Activated CD4-positive, alpha-beta T cell treated with anti-CD3 and anti-CD28 coated beads, Interleukin-10, Interleukin-2, amounts not matched to agents 100 ng/mL and 50 ng/mL, durations not matched to agents 16 hours and 8 hours (primary cell): ENCODE measurements around the gene NT5C.
A peak's percentile ranks its signal among the peaks of the same experiment; 100 is the strongest.

Experiments used
- DNase-seq: peaks from one replicate; pipeline ENCODE4 v3.0.0-alpha.2; 2020

The NT5C gene

DNA sequence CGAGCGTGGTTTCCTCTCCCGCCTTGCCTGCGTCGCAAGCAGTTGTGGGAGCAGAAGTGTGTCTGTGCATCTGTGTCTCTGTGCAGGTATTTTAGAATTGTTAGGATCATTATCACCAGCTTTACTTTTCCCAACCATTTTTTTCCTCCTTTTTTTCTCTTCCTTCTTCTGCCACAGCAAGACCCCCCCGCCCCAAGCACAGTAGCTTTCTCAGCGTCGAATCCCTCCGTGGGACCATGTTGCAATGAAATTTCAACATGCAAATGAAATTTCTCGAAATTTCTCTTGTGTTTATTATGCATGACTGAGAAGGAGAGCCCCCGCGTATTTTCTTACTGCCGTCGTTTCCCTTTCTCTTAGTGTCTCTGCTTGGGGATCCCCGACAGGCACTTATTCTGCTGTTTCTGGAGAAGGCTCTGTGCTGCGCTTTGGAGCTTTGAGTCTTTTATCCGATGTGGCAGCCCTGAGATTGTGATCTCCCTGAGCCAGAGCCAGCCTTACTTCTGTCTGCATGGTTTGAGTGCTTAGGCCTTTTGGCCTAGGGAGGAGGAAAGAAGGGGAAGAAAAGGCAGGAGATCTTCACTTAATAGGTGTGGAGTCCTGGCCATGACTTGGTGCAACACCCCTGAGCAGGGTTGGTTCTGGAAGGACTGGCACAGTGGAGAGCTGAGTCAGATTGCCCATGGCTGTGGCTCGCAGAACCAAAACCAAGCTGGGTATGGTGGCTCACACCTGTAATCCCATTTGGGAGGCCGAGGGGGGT lies 16.8 kb downstream of the NT5C start:
- peak; percentile 36 for DNase-seq

GRCh38 chr17:75113798-75114551 lies 17.6 kb downstream of the NT5C start:
- DNase-seq = peak; percentile 93

DNA sequence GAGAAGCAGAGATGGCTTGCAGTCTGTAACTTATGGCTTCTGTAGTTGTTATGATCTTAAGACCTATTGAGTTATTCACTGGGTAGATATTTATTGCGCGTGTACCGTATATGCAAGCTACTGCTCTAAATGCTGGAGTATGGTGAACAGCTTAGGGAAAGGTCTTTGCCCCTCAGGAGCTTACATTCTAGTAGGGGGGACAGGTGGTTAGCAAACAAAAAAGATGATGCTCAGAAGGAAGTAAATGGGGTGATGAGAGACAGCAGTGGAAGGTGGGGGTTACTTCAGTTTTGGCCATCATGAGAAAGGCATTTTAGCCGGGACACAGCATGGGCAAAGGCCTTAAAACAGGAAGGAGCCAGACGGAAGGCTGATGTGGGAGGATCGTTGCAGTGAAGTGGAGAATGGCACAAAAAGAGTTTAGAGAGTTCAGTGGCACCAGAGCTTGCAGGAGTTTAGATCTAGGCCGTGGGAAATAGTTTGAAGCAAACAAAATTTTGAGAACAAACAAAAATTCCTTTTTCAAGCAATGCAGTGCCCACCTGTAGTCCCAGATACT lies 19.7 kb downstream of the NT5C start:
- no peak for DNase-seq

GRCh38 chr17:75110234-75110937 lies 21.2 kb downstream of the NT5C start:
- DNase-seq = no peak

- DNase-seq = peak; percentile 95
Observed at GRCh38 chr17:75109407-75110233, 21.9 kb downstream of the NT5C start, which contains the start of gene ARMC7. Gene ARMC7, plus strand, starts transcription at chr17:75109969. Its CDS starts 320 bp downstream, at chr17:75110289.

GRCh38 chr17:75109046-75109406 lies 22.5 kb downstream of the NT5C start:
- DNase-seq = no peak

GRCh38 chr17:75108193-75108592 lies 23.3 kb downstream of the NT5C start:
- no peak for DNase-seq

- DNase-seq = peak; percentile 40
Observed at GRCh38 chr17:75105126-75106080, 26.1 kb downstream of the NT5C start.

GRCh38 chr17:75103601-75104554 lies 27.7 kb downstream of the NT5C start:
- no peak for DNase-seq

- DNase-seq = no peak
Observed at GRCh38 chr17:75102385-75102821, 29.1 kb downstream of the NT5C start.

DNA sequence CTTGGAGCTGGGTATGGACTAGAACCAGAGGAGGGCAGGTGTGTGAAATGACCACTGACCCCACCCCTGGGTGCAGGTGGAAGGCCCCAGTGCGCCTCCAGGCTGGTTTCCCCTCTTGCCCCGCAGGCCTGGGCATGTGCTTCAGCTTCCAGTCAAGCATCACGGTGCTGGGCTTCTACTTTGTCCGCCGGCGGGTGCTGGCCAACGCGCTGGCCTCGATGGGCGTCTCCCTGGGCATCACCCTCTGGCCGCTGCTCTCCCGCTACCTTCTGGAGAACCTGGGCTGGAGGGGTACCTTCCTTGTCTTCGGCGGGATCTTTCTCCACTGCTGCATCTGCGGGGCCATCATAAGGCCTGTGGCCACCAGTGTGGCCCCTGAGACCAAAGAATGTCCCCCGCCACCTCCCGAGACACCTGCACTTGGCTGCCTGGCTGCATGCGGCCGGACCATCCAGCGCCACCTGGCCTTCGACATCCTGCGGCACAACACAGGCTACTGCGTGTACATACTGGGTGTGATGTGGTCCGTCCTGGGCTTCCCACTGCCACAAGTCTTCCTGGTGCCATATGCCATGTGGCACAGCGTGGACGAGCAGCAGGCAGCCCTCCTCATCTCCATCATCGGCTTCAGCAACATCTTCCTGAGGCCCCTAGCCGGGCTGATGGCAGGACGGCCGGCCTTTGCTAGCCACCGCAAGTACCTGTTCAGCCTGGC lies 31.5 kb downstream of the NT5C start:
- DNase-seq = no peak

GRCh38 chr17:75098861-75099260 lies 32.7 kb downstream of the NT5C start:
- DNase-seq = no peak

GRCh38 chr17:75097865-75098264 lies 33.7 kb downstream of the NT5C start:
- no peak for DNase-seq

- DNase-seq = no peak
Observed at GRCh38 chr17:75096082-75096625, 35.4 kb downstream of the NT5C start.

DNA sequence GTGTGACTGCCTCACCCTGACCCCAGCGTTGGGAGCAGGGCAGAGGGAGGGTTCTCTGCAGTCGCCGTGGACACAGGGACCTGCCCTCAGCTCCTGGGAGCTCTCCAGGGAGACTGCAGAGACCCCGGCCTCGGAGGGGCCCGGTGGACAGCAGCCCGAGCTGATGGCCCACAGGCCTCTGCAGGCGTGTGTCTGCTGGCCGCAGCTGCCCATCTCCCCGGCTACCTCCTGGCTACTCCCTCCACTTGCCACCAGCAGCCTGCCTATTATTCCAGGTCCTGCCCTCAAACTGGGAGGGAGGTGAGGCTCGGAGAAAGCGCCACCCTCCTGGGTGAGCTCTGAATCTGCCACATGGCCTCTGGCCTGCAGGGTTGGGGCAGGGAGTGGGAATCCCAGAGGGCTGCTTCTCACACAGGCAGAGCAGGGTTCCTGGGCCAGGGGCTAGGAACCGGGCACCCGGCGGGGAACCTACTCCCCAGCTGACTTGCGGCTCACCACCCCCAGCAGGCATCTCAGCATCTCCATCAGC lies 36.6 kb downstream of the NT5C start:
- no peak for DNase-seq

GRCh38 chr17:75093548-75094158 lies 37.9 kb downstream of the NT5C start:
- no peak for DNase-seq

GRCh38 chr17:75091855-75092327 lies 39.7 kb downstream of the NT5C start:
- DNase-seq = no peak
